ENCODE results near the gene IGF2BP2. TPM values are rescaled to one million over a fixed set of nuclear protein-coding genes. Genes with fewer than 3 reads are reported as not detected.

The IGF2BP2 gene
- polyA plus RNA-seq, 1 donor, result 38.3 TPM

DNA sequence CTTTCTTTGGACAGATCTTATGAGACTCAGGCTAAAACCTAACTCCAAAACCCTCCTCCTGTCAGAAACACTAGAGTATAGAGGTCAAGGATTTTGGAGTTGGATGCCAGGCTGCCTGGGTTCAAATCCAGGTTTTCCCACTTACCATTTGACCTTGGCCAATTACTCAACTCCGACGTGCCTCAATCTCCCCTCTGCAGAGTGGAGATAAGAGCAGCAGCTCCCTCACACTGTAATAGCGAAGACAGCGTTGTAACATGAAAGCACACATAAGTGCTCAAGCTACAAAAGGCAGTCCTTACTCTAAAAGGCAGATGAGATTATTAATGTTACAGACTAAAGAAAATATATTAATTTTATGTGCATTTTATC, 90.1 kb downstream of the IGF2BP2 start:
- DNase-seq (ENCODE audit: low read depth), result no peak

DNA sequence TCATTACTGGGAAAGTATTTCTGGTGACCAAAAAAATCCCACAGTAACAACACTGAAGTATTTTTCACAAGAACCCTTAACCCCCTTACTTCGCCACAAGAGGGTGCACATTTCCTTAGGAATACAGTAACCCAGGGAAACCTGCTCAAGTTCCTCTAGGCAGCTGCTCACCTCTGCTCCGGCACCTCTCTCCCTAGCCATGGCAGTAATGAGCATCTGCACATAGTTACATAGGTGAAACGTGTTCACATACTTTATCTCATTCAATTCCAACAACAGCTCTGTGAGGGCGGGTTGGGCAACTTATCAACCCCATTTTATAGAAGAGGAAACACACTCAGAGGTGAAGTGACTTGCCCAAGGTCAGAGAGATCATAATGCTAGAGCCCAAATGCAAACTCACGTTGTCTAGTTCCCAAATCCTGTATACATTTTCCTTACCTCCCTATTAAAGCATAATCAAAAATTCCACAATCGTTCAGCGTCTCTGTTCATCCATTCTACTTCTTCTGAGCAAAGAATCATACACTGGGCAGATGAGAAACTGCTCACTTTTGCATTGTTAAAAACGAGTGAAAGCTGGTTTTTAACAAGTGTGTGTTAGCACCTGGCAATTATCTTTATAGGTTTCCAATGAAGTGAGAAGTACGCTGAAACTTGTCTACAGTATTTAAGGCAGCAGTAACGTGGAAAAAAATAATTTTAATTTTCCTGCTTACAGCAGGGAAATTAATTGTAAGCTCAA, 90.7 kb downstream of the IGF2BP2 start:
- no peak for DNase-seq (ENCODE audit: low read depth)

- no peak for DNase-seq (ENCODE audit: low read depth)
These were observed 92.1 kb downstream of the IGF2BP2 start for GRCh38 chr3:185732782-185733181.

DNA sequence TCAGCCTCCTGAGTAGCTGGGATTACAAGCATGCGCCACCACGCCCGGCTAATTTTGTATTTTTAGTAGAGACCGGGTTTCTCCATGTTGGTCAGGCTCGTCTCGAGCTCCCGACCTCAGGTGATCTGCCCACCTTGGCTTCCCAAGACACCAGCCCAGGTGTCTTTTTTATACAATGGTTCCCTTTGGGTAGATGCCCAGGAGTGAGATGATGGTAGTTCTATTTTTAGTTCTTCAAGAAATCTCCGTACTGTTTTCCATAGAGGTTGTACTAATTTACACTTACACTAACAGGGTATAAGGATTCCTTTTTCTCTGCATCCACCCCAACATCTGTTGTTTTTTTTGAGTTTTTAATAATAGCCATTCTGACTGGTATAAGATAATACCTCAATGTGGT, 94.3 kb downstream of the IGF2BP2 start:
- no peak for DNase-seq (ENCODE audit: low read depth)

GRCh38 chr3:185729337-185730055, 95.3 kb downstream of the IGF2BP2 start:
- no peak for DNase-seq (ENCODE audit: low read depth)

DNA sequence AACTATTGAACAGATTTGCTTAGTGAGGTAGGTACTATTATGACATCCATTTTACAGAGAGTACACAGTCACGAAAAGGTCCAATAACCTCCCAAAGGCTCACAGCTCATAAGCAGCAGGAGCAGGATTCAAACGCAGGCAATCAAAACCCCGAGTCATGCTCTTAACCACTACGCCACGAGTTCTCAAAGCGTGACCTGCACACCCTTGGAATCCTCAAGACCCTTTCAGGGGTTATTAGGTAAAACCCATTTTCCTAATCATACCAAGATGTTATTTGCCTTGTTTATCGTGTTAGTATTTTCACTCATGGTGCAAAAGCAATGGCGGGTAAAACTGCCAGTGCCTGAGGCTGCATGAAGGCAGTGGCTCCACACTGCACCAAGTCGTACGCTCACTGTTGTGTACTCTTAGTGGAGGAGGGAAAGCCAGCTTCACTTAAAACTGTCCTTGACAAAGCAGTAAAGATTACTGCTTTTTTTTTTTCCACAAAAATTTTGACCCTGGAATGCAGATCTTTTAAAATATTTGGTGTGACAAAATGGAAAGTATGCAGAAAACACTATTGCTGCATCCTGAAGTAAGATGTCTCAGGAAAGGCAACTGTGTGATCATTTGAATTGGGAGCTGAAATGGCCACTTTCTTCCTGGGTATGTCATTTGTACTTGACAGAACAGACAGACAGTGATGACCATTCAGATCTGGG, 96.1 kb downstream of the IGF2BP2 start:
- DNase-seq (ENCODE audit: low read depth), result no peak

GRCh38 chr3:185727873-185728272, 97.0 kb downstream of the IGF2BP2 start:
- DNase-seq (ENCODE audit: low read depth), result no peak

DNA sequence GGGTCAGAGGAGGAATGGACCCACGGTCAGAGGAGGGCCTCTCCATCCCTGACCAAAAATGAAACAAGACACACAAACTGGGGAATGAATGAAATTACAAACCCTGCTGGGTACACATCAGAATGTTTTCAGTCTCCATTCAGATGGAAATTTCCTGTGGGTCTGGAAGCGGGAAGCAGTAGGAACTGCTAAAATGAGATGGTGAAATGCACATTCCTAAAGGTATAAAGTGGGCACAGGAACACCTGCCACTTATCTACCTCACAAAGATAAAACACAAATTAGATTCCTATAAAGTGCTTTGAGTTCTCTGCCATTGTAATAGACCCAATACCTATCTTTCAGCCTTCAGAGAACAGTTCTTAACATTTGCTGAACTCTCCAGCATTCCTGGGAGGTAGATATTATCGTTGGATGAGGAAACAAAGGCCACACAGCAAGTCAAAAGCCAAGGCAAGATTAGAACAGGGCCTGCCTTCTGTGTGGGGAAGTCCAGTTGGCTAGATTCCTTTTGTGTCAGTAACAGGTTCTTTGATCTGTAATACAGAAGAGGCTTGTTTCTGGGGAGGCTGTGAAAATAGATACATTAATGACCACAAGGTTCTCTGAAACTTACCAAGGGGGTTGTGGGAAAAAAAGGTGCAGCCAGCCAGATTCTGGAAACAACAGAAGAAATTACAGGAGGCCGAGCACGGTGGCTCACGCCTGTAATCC, 98.4 kb downstream of the IGF2BP2 start:
- DNase-seq (ENCODE audit: low read depth), result no peak

DNA sequence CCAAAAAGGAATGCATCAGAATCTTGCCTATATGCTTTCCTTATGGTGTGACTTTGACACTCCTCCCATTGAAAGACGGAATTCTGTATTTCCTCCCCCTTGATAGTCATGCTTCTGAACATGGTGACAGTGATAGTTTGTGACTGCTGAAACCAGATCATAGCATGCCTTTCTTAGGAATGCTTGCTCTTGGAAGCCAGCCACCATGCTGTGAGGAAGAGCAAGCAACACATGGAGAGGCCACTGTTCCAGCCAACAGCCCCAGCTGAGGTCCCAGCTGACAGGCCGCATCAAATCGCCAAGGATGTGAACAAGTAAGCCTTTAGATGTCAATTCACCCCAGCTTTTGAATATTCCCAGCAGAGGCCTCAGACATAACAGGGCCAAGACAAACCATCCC, 100.1 kb downstream of the IGF2BP2 start:
- no peak for DNase-seq (ENCODE audit: low read depth)

- DNase-seq (ENCODE audit: low read depth), result no peak
These were observed 100.6 kb downstream of the IGF2BP2 start for GRCh38 chr3:185724251-185724650.

DNA sequence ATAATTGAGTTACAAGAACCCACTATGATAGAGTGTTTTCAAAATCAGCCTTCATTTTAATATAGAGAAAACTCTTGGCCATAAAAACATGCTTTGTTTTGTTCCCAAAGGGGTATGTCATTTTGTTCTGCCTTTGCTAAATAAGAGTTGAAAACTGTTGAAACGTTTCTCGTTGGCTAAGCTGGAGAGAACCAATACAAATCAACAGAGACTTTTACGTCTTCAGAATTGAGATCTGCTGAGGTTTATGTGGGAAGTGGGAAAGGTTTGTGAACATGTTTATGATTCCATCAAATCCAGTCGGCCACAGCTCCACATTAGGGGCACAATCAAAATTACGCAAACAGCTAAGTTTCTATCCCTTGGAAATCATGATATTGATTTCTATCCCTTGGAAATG, 102.0 kb downstream of the IGF2BP2 start:
- DNase-seq (ENCODE audit: low read depth), result no peak

GRCh38 chr3:185721970-185722369, 102.9 kb downstream of the IGF2BP2 start:
- no peak for DNase-seq (ENCODE audit: low read depth)

DNA sequence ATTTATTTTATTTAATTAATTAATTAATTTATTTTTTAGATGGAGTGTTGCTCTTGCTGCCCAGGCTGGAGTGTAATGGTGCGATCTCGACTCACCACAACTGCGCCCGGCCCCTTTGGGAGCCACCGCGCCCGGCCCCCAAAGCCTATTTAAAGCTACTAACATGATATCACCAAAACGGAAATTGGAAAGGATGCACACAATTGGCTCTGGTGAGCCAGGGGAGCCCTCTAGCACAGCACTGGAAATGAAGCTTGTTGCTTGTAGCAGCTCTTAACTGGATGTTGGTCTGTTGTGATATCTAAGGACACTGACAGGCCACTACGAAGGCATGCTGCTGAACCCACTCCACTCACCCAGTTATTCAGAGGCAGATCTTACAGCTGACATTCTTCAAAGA, 104.5 kb downstream of the IGF2BP2 start:
- no peak for DNase-seq (ENCODE audit: low read depth)

GRCh38 chr3:185718736-185719593, 105.9 kb downstream of the IGF2BP2 start:
- DNase-seq (ENCODE audit: low read depth), result no peak

GRCh38 chr3:185717627-185718402, 107.0 kb downstream of the IGF2BP2 start:
- no peak for DNase-seq (ENCODE audit: low read depth)

- DNase-seq (ENCODE audit: low read depth), result no peak
These were observed 107.7 kb downstream of the IGF2BP2 start for GRCh38 chr3:185717121-185717520.

DNA sequence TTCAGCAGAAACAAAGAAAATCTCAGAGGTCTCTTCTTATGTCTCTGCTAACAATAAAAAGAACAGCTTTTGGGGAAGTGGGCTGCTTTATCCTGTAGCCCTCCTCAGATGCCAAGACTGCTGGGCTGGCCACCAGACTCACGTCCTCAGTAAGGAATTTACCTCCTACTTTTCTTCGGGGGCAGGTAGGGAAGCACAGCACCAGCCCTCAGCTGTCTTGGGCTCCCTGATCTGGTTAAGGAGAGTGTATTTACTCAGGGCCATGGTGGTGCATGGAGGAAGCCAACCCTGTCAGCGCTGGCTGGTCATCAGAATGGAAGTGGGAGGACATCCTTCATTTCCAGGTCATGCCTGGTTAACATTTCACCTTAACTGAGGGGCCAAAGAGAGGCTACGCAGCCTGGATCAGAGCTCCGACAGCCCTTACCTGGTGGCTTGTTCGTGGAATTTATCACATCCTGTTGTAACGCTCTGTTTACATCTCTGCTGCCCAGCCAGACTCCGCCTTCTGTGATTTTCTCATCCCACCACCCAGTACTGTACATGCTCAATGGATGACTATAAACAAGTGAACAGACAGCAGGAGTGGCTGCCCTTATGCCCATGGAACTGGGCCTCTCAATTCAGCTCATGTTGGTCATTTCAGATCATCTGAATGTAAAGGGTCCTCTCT, 108.3 kb downstream of the IGF2BP2 start:
- no peak for DNase-seq (ENCODE audit: low read depth)

- no peak for DNase-seq (ENCODE audit: low read depth)
These were observed 109.8 kb downstream of the IGF2BP2 start for GRCh38 chr3:185715091-185715490.

DNA sequence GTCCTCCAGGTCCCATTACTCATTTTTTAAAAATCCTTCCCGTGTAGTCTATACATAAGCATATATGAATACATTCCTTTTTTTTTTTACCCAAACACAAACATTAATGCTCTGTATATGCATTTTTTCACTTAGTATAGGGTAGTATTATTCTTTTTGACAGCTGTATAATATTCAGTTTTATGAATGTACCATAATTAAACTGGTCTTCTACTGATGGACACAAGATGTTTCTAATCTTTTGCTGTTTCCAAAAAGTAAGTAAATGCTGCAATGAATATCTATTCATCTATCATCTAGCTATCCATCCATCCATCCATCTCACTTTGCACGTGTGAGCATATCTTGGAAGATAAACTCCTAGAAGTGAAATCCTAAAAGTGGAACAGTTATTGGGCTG, 110.8 kb downstream of the IGF2BP2 start:
- no peak for DNase-seq (ENCODE audit: low read depth)

DNA sequence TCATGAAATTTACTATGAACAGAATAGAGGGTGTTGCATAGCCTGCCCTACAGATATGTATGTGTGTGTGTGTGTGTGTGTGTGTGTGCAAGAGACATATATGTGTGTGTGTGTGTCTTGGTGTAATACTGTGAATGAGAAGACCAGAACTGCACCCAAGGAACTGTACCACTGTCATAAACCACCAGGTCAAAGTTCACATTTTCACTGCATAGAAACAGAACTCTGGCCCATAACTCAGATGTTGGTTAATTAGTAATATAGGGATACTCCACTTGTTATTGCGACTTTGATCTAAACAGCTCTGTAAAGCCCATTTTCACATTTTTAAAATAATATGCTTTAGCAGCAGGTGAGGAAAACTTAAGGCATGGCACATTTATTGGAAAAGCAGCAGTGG, 111.8 kb downstream of the IGF2BP2 start:
- no peak for DNase-seq (ENCODE audit: low read depth)

All from forelimb muscle (tissue), 1 donor.